Spleen (tissue), 7 donors: ENCODE results near the gene OR10G7.

Experiments used
- POLR2A ChIP-seq, 3 donors: fragments of 450-650 bp; IDR thresholded peaks; one replicate each; pipeline ENCODE4 v1.5.1; 2017; ENCODE audit warnings: antibody characterized with exemption in 3 of 3, mild to moderate bottlenecking in 1 of 3
- TF ChIP-seq, protein P1 (sequence below), 11 experiments: fragments of 200-600 bp in 7 of 11; fragments of 450-650 bp in 4 of 11; sonication (generic) in 4 of 11; IDR thresholded peaks in 8 of 11; conservative IDR thresholded peaks in 3 of 11; 1 replicate in 7 of 11; 2 replicates in 4 of 11; pipeline versions ENCODE4 v1.4.0 to v1.8.0; 2016 to 2021; ENCODE audit warnings: antibody characterized with exemption in 11 of 11, inconsistent platforms in 4 of 11, mild to moderate bottlenecking in 1 of 11
- donor health status: DM: no; HTN: no; CAD: no; lungs with moderate emphysema.
- donor health status: DM: no; HTN: no; CAD: no.
- donor health status: DM: no; HTN: no; CAD: no.

DNA sequence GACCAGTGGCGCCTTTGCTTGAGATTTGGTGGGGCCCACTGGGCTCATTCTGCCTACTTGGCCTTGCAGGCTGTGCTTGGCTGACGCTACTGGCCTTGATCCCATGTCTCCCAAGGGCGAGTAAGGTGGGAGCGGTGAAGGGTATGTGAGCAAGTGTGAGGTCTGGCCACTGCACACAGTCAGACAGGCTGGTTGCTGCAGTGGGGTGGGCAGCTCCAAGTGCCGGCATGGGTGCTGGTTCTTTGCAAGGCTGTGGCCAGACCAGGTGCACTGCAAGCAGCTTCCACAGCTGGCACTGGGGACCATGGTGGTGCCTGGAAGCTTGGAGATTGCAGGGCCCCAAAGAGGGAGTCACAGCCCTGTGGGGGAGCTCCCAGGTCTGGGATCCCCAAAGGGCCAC, 33.4 kb upstream of the OR10G7 start:
- TF ChIP-seq, protein P1, sequence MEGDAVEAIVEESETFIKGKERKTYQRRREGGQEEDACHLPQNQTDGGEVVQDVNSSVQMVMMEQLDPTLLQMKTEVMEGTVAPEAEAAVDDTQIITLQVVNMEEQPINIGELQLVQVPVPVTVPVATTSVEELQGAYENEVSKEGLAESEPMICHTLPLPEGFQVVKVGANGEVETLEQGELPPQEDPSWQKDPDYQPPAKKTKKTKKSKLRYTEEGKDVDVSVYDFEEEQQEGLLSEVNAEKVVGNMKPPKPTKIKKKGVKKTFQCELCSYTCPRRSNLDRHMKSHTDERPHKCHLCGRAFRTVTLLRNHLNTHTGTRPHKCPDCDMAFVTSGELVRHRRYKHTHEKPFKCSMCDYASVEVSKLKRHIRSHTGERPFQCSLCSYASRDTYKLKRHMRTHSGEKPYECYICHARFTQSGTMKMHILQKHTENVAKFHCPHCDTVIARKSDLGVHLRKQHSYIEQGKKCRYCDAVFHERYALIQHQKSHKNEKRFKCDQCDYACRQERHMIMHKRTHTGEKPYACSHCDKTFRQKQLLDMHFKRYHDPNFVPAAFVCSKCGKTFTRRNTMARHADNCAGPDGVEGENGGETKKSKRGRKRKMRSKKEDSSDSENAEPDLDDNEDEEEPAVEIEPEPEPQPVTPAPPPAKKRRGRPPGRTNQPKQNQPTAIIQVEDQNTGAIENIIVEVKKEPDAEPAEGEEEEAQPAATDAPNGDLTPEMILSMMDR (IDR thresholded peaks at IDR 0.05 in 8 of 11, conservative IDR thresholded peaks at IDR 0.05 in 3 of 11) = no peak
- TF ChIP-seq POLR2A (IDR thresholded peaks at IDR 0.05) = no peak
